HG02943 (cell line): ENCODE measurements around the gene TULP4.
"Not testable (repeated sequence)": the region's sequence is repeated elsewhere in the genome, so short reads cannot be mapped to it uniquely, and the experiment has no call there.

Source experiments
- ATAC-seq: cut with Tn5 transposase; IDR thresholded peaks from one replicate; pipeline ENCODE4 v1.9.1; 2021; ENCODE audit warnings: mild to moderate bottlenecking, low read depth, moderate library complexity; ENCODE audit not compliant: unreplicated experiment

Gene TULP4

DNA sequence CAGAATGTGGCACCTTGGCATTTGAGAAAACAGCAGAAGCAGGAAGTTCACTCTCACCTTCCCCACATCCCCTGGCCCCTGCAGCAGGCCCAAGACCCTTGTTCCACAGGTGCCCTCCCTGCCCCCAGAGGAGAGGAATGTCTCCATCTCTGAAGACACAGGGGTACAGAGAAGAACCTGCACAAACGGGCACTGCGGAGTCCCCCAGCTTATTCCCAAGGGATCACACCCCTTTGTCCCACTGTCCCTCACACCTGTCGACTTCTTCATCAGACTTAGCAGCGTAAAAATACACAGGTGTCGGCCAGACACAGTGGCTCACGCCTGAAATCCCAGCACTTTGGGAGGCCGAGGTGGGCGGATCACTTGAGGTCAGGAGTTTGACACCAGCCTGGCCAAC lies 204.8 kb downstream of the TULP4 start:
- no peak for ATAC-seq

GRCh38 chr6:158517581-158517980 lies 205.3 kb downstream of the TULP4 start:
- peak; percentile 48 for ATAC-seq

DNA sequence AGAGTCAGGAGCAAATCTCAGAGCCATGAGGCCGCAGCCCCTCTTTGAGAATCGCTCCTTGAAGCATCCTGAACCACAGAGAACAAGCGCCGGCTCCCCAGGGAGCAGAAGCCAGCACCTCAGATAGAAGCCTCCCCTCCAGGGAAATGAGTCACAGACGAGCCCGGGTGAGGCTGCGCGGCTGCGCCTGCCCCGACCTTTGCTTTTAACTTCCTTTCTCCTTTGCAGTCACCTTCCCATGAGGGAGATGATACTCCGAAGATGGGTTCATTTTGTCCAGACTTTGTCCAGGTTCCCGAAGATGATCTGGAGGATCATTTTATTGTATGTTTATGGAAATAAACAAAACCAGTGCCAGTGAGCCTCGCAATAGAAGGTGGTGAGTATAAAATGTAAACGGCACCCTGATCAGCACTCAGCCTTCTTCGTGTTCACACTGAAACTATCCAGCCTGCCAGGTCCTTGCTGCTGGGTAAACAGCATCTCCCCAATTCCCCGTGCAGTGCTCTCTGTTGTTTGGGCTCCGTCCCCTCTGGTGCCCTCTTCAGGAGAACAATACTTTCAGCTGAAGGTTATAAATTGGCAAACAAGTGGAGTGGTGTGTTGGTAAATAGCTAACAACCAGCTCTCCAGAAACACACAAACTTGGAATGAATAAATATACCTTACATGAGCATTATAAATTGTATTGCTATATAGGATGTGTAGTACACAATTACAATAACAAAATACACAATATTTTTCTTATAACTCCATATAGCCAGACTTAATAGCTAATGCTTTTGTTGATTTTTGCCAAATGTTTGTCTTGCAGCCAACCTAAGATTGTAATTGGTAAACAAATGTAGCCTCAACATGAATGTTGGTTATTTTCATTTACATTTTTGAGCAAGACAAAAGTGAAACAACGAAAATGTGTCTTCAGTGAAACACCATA lies 206.2 kb downstream of the TULP4 start:
- ATAC-seq, result no peak

GRCh38 chr6:158519300-158519699 lies 207.0 kb downstream of the TULP4 start:
- no peak for ATAC-seq

GRCh38 chr6:158519761-158520160 lies 207.5 kb downstream of the TULP4 start:
- no peak for ATAC-seq

DNA sequence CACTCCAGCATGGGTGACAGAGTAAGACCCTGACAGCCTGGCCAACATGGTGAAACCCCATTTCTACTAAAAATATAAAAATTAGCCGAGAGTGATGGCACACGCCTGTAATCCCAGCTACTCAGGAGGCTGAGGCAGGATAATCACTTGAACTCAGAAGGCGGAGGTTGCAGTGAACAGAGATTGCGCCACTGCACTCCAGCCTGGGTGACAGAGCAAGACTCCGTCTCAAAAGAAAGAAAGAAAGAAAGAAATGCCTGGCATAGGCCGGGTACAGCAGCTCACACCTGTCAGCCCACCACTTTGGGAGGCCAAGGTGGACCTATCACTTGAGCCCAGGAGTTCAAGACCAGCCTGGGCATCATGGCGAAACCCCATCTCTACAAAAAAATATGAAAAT lies 208.7 kb downstream of the TULP4 start:
- not testable (repeated sequence) for ATAC-seq

GRCh38 chr6:158521759-158522158 lies 209.5 kb downstream of the TULP4 start:
- ATAC-seq, result no peak

DNA sequence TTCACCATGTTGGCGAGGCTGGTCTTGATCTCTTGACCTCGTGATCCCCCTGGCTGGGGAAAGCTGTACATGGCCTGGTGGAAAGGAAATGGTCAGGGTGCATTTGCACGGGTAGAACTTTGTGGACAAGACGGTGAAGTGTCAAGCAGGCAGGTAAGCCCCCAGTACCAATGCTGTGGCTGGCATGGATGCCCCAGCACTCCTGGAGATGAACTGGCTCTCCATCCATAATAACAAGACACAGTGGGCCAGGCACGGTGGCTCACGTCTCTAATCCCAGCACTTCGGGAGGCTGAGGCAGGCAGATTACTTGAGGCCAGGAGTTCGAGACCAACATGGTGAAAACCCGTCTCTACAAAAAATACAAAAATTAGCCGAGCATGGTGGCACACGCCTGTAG lies 210.4 kb downstream of the TULP4 start:
- no peak for ATAC-seq

GRCh38 chr6:158524311-158524710 lies 212.0 kb downstream of the TULP4 start:
- ATAC-seq, result no peak

DNA sequence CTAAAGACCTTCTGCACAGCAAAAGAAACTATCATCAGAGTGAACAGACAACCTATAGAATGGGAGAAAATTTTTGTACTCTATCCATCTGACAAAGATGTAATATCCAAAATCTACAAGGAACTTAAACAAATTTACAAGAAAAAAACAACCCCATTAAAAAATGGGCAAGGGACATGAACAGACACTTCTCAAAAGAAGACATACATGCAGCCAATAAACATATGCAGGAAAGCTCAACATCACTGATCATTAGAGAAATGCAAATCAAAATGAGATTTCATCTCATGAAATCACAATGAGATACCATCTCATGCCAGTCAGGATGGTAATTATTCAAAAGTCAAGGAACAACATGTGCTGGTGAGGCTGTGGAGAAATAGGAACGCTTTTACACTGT lies 215.6 kb downstream of the TULP4 start:
- not testable (repeated sequence) for ATAC-seq

GRCh38 chr6:158528826-158529225 lies 216.6 kb downstream of the TULP4 start:
- ATAC-seq, result no peak

DNA sequence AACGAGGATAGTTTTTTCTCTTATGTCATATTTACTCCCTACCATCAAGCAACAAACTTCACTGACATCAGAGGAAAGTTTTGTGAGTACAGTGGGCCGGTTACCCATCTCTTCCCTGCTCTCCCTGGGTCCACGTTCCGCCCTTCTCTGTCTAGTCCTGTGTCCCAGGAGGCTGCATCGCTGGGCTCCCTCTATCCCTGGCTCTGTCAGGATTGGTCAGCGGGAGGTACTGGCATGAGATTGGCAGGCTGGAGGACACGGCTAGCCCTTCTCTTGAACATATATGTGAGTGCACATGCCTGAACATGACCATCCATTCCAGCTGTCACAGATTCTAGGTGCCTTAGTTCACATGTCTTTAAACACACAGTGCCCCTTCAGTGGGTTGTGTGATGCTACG lies 217.4 kb downstream of the TULP4 start:
- ATAC-seq, result no peak

- ATAC-seq, result no peak
Measured at GRCh38 chr6:158531566-158531965, 219.3 kb downstream of the TULP4 start.

DNA sequence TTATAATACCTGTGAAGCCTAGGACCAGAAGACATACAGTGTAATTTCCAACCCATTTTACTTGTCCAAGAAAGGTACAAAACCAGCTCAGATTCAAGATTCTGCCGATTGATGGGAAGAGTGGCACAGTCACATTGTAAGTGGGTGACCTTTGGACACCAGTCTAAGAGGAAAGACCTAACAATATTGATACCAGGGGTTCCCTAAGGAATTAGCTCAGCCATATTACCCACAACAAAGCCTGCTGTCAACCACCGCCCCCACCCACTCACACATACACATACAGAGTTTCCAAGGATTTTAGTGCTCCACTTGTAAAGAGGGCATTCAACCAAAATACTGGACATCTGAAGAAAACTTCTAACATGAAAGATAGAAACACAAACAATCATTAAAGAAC lies 219.7 kb downstream of the TULP4 start:
- ATAC-seq, result no peak

GRCh38 chr6:158536084-158536890 lies 224.0 kb downstream of the TULP4 start:
- ATAC-seq, result no peak

- ATAC-seq, result no peak
Measured at GRCh38 chr6:158536891-158537798, 224.9 kb downstream of the TULP4 start.

GRCh38 chr6:158538741-158539140 lies 226.5 kb downstream of the TULP4 start:
- ATAC-seq, result no peak

GRCh38 chr6:158539413-158539812 lies 227.1 kb downstream of the TULP4 start:
- ATAC-seq, result no peak

- ATAC-seq, result no peak
Measured at GRCh38 chr6:158539881-158540280, 227.6 kb downstream of the TULP4 start.

DNA sequence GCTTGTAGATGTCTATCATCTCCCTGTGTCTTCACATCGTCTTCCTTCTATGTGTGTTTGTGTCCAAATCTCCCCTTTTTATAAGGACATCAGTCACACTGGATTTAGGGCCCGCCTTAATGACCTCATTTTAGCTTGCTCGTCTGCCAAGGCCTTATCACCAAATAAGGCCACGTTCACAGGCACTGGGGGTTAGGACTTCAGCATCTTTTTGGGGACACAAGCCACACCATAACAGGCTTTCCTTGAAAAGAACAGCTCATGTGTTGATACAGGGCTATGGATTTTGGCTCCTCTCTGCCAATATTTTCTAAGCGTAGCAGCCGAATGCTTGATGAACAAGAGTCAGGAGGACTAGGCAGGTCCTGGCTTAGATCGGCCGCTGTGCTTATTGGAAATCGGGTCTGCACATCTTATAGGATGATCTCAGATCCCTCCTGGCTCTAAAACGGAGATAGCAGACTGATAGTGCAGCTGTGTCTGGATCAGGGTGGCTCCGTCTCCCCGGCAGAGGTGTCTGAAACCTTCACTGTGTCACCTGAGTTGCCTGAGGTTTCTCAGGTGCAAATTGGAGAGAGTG lies 231.4 kb downstream of the TULP4 start:
- ATAC-seq, result no peak
